Upper lobe of right lung (tissue), 1 donor: ENCODE measurements around the gene PGBD5. TPM values are rescaled to one million over a fixed set of nuclear protein-coding genes. Genes with fewer than 3 reads are reported as not detected.

Experiments used
- ATAC-seq: fragments of 200-7000 bp; cut with Tn5 transposase; one replicate; pipeline ENCODE4 v1.9.1; 2020; ENCODE audit warnings: mild to moderate bottlenecking, moderate library complexity
- DNase-seq: peaks from one replicate; pipeline ENCODE4 v3.0.0-alpha.2; 2020
- H3K27ac ChIP-seq: fragments of 200-600 bp; one replicate; pipeline ENCODE4 v1.8.0; 2022
- H3K27me3 ChIP-seq: fragments of 200-600 bp; one replicate; pipeline ENCODE4 v1.8.0; 2022; ENCODE audit warnings: mild to moderate bottlenecking
- H3K36me3 ChIP-seq: fragments of 200-600 bp; one replicate; pipeline ENCODE4 v1.8.0; 2022
- H3K4me1 ChIP-seq: fragments of 200-600 bp; one replicate; pipeline ENCODE4 v1.8.0; 2022
- H3K4me3 ChIP-seq: fragments of 200-600 bp; one replicate; pipeline ENCODE4 v1.8.0; 2022; ENCODE audit warnings: mild to moderate bottlenecking
- H3K9me3 ChIP-seq: fragments of 200-600 bp; one replicate; pipeline ENCODE4 v1.8.0; 2022
- CTCF ChIP-seq: fragments of 200-600 bp; IDR thresholded peaks from one replicate; pipeline ENCODE4 v1.8.0; 2022; ENCODE audit warnings: antibody characterized with exemption
- intact Hi-C: fragments of 100-400 bp; cut with DNase I; formaldehyde crosslinking; loops from one replicate; pipeline ENCODE4 v1.11.0; 2022
- total RNA-seq: library from RNA; stranded (reverse); fragmentation: NEBNext Ultra II Directional; extraction: Animal tissue kit (Norgen Biotek cat#: 25700); gene quantifications from one replicate; pipeline ENCODE4 v1.2.1, GENCODE V29; 2021
- donor health status: DM: no; HTN: yes; CAD: no; lungs with severe emphysema.

PGBD5 gene
- total RNA-seq, 1 donor from 2014 or later = 5.1 TPM

GRCh38 chr1:230312676-230313075 lies 113.5 kb downstream of the PGBD5 start:
- intact Hi-C loops = loop anchor here (10.0 kb wide), 1 partner anchor 648 kb away; no protein-coding TSS in a partner anchor
- ATAC-seq = no peak

GRCh38 chr1:230310381-230311163 lies 115.6 kb downstream of the PGBD5 start:
- ATAC-seq (peak; percentile 95), DNase-seq (peak; percentile 78)
- TF ChIP-seq CTCF = peak; percentile 90
- H3K27me3 ChIP-seq = no peaks in the 10 kb centered on the region
- no peak overlapping the region for H3K27ac ChIP-seq
- no peak overlapping the region for H3K4me3 ChIP-seq
- no peaks in the 10 kb centered on the region for H3K9me3 ChIP-seq
- intact Hi-C loops = loop anchor here (10.0 kb wide), 1 partner anchor 646 kb away; no protein-coding TSS in a partner anchor
- H3K36me3 ChIP-seq = no peaks in the 10 kb centered on the region
- no peaks in the 10 kb centered on the region for H3K4me1 ChIP-seq

More at GRCh38 chr1:230312676-230313075, 113.5 kb downstream of the PGBD5 start:
- Histone ChIP-seq H3K27ac (no peak overlapping the region), H3K4me1 (no peaks in the 10 kb centered on the region), H3K4me3 (no peak overlapping the region), H3K36me3 (no peaks in the 10 kb centered on the region), H3K9me3 (no peaks in the 10 kb centered on the region), H3K27me3 (no peaks in the 10 kb centered on the region)
- no peak for DNase-seq
- TF ChIP-seq CTCF = no peak

GRCh38 chr1:230309646-230310177 lies 116.4 kb downstream of the PGBD5 start:
- no peak for TF ChIP-seq CTCF
- intact Hi-C loops = loop anchor here (10.0 kb wide), 1 partner anchor 645 kb away; no protein-coding TSS in a partner anchor
- peak; percentile 43 for DNase-seq

DNA sequence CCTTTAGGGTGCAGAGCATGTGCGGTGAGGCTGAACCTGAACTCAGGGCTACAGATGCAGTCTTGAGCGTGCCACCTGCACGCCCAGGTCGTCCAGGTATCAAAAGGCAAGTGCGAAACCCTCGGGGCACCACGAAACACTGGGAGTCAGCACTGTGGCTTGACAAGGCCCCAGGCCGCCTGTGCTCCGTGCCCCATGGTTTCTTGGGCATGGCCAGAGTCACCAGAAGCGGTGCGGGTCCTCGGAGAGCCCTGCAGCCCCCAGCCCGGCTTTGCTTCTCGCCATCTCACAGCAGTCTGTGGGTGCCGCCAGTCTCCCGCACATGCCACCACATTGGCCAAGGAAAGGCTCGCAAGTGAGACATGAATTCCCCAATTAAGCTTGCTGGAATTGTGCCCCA lies 117.3 kb downstream of the PGBD5 start:
- Histone ChIP-seq H3K36me3 (no peaks in the 10 kb centered on the region), H3K4me1 (no peaks in the 10 kb centered on the region), H3K27ac (no peak overlapping the region), H3K27me3 (no peaks in the 10 kb centered on the region), H3K9me3 (no peaks in the 10 kb centered on the region), H3K4me3 (no peak overlapping the region)
- DNase-seq (peak; percentile 61), ATAC-seq (no peak)
- no peak for TF ChIP-seq CTCF
- intact Hi-C loops = no loop called here

More at GRCh38 chr1:230309646-230310177, 116.4 kb downstream of the PGBD5 start:
- Histone ChIP-seq H3K4me1 (no peaks in the 10 kb centered on the region), H3K9me3 (no peaks in the 10 kb centered on the region), H3K27me3 (no peaks in the 10 kb centered on the region), H3K36me3 (no peaks in the 10 kb centered on the region), H3K27ac (no peak overlapping the region), H3K4me3 (no peak overlapping the region)
- no peak for ATAC-seq

- intact Hi-C loops = no loop called here
- H3K9me3 ChIP-seq = no peaks in the 10 kb centered on the region
- TF ChIP-seq CTCF = no peak
- DNase-seq (peak; percentile 82), ATAC-seq (peak; percentile 56)
- no peaks in the 10 kb centered on the region for H3K4me1 ChIP-seq
- H3K4me3 ChIP-seq = no peak overlapping the region
- H3K27me3 ChIP-seq = no peaks in the 10 kb centered on the region
- no peaks in the 10 kb centered on the region for H3K36me3 ChIP-seq
- H3K27ac ChIP-seq = no peak overlapping the region
Observed at GRCh38 chr1:230308039-230308438, 118.1 kb downstream of the PGBD5 start.
